ENCODE measurements around the gene ANKRD18A. TPM values are rescaled to one million over a fixed set of nuclear protein-coding genes. Genes with fewer than 3 reads are reported as not detected.

ANKRD18A gene
- total RNA-seq (under 1 TPM; 0.23 to 0.25 TPM), polyA plus RNA-seq (under 1 TPM in 1 of 2 donors, not detected in 1; 0.05 TPM)

GRCh38 chr9:38620483-38621433 is at the start of gene ANKRD18A:
Gene ANKRD18A (minus strand): TSS chr9:38620596. CDS start chr9:38620285, 311 bp downstream.
- Histone ChIP-seq H3K27me3 (ENCODE audit: control insufficient read depth in 4 of 4, insufficient read depth in 4 of 4, low read length in 3 of 4) (no peaks in the 10 kb centered on the region), H3K4me3 (ENCODE audit: low read depth in 1 of 3, low read length in 3 of 3) (peak within 1 kb of the TSS; percentile 48 to 70 (median 59)), H3K4me1 (ENCODE audit: control insufficient read depth in 4 of 4, insufficient read depth in 4 of 4, low read length in 3 of 4) (peaks cover 5 to 25% (median 18%) of the 10 kb centered on the region in 4 donors), H3K36me3 (ENCODE audit: control insufficient read depth in 4 of 4, insufficient read depth in 3 of 4, low read depth in 1 of 4, low read length in 3 of 4) (no peaks in the 10 kb centered on the region), H3K27ac (ENCODE audit: low read depth in 1 of 2, low read length in 2 of 2) (peak within 1 kb of the TSS; percentile 71 to 81), H3K9me3 (ENCODE audit: control insufficient read depth in 4 of 4, low read length in 3 of 4) (peaks cover 0 to 6% (median 3%) of the 10 kb centered on the region in 4 donors), H3K9ac (ENCODE audit: low read depth in 1 of 2, low read length in 2 of 2) (no peak within 1 kb of the TSS)
- peak; percentile 57 for DNase-seq (ENCODE audit: low spot score)
- WGBS = 2% methylated on average over 76 of the region's 76 CpGs
- TF ChIP-seq RAD21 (IDR thresholded peaks at IDR 0.05) (peak; percentile 73 to 74), ATF3 (IDR thresholded peaks at IDR 0.05) (no peak), REST (IDR thresholded peaks at IDR 0.05) (no peak), YY1 (IDR thresholded peaks at IDR 0.05) (peak; percentile 97), CTCF (IDR thresholded peaks at IDR 0.05; ENCODE audit: low read depth, low read length, missing input control) (peak; percentile 54), MAX (IDR thresholded peaks at IDR 0.05) (peak; percentile 18), GABPA (IDR thresholded peaks at IDR 0.05 in 1 of 2, conservative IDR thresholded peaks at IDR 0.05 in 1 of 2) (peak in 1 of 2 donors; percentile 10)

GRCh38 chr9:38668791-38669466 is 48.5 kb upstream of the ANKRD18A start:
- TF ChIP-seq JUND (IDR thresholded peaks at IDR 0.05) (no peak), RAD21 (IDR thresholded peaks at IDR 0.05) (no peak), MAX (IDR thresholded peaks at IDR 0.05) (no peak), CTCF (IDR thresholded peaks at IDR 0.05; ENCODE audit: low read depth, low read length, missing input control) (no peak), FOXA1 (IDR thresholded peaks at IDR 0.05) (no peak), RXRA (IDR thresholded peaks at IDR 0.05) (no peak), HNF4A (conservative IDR thresholded peaks at IDR 0.05) (no peak), HNF4G (IDR thresholded peaks at IDR 0.05) (no peak)
- no peaks in the 10 kb centered on the region for H3K9me3 ChIP-seq (ENCODE audit: control insufficient read depth in 4 of 4, low read length in 3 of 4)
- no peak overlapping the region for H3K27ac ChIP-seq (ENCODE audit: low read depth in 1 of 2, low read length in 2 of 2)
- H3K4me3 ChIP-seq (ENCODE audit: low read depth in 1 of 3, low read length in 3 of 3) = no peak overlapping the region
- no peak for DNase-seq (ENCODE audit: low spot score)
- peaks cover 0 to 3% (median 0%) of the 10 kb centered on the region in 4 donors for H3K4me1 ChIP-seq (ENCODE audit: control insufficient read depth in 4 of 4, insufficient read depth in 4 of 4, low read length in 3 of 4)
- no peaks in the 10 kb centered on the region for H3K36me3 ChIP-seq (ENCODE audit: control insufficient read depth in 4 of 4, insufficient read depth in 3 of 4, low read depth in 1 of 4, low read length in 3 of 4)
- WGBS = 68% methylated on average over 10 of the region's 10 CpGs
- no peak overlapping the region for H3K9ac ChIP-seq (ENCODE audit: low read depth in 1 of 2, low read length in 2 of 2)
- no peaks in the 10 kb centered on the region for H3K27me3 ChIP-seq (ENCODE audit: control insufficient read depth in 4 of 4, insufficient read depth in 4 of 4, low read length in 3 of 4)
